CD4-positive, CD25-positive, alpha-beta regulatory T cell (primary cell): ENCODE results near the gene TBC1D22A. TPM values are rescaled to one million over a fixed set of nuclear protein-coding genes. Genes with fewer than 3 reads are reported as not detected.

Source experiments
- ATAC-seq, 2 donors: fragments of 150-1000 bp; cut with Tn5 transposase; one replicate each; pipeline ENCODE4 v1.10.0; 2021; ENCODE audit warnings: low read depth in 2 of 2, moderate number of reproducible peaks in 2 of 2, moderate library complexity in 1 of 2
- DNase-seq, 3 donors: peaks; one replicate each; pipeline versions ENCODE4 v3.0.0 to v3.0.0-alpha.2; 2012 to 2022; ENCODE audit warnings: mixed read lengths in 1 of 3
- H3K27ac ChIP-seq: one replicate; pipeline ENCODE4 v1.7.0; 2013; ENCODE audit warnings: mild to moderate bottlenecking, low read length; ENCODE audit not compliant: insufficient read depth, poor library complexity, severe bottlenecking
- H3K27me3 ChIP-seq: one replicate; pipeline ENCODE4 v1.7.0; 2013; ENCODE audit warnings: low read length; ENCODE audit not compliant: control insufficient read depth, insufficient read depth
- H3K36me3 ChIP-seq: one replicate; pipeline ENCODE4 v1.7.0; 2013; ENCODE audit warnings: mild to moderate bottlenecking, low read length, moderate library complexity; ENCODE audit not compliant: control insufficient read depth, insufficient read depth
- H3K4me1 ChIP-seq: 2 replicates; pipeline ENCODE4 v1.7.0; 2013; ENCODE audit warnings: mild to moderate bottlenecking, low read length; ENCODE audit not compliant: insufficient read depth, control insufficient read depth, poor library complexity, severe bottlenecking
- H3K4me3 ChIP-seq: one replicate; pipeline ENCODE4 v1.7.0; 2013; ENCODE audit warnings: low read depth, mild to moderate bottlenecking, low read length, moderate library complexity
- H3K9me3 ChIP-seq, 2 experiments: 1 replicate in 1 of 2; 2 replicates in 1 of 2; pipeline ENCODE4 v1.7.0; 2013; ENCODE audit warnings: low read length in 2 of 2, mild to moderate bottlenecking in 1 of 2, moderate library complexity in 1 of 2; ENCODE audit not compliant: control insufficient read depth in 2 of 2
- H3K27ac Mint-ChIP-seq, 3 donors: one replicate each; pipeline ENCODE4 v1.8.0; 2020 to 2022; ENCODE audit warnings: mild to moderate bottlenecking in 3 of 3, mixed read lengths in 3 of 3, moderate library complexity in 2 of 3
- H3K27me3 Mint-ChIP-seq: one replicate; pipeline ENCODE4 v1.8.0; 2022; ENCODE audit warnings: mild to moderate bottlenecking, mixed read lengths
- H3K36me3 Mint-ChIP-seq: one replicate; pipeline ENCODE4 v1.8.0; 2020; ENCODE audit warnings: mixed read lengths
- H3K4me1 Mint-ChIP-seq, 4 donors: one replicate each; pipeline ENCODE4 v1.8.0; 2020 to 2022; ENCODE audit warnings: mixed read lengths in 4 of 4, mild to moderate bottlenecking in 1 of 4
- H3K4me3 Mint-ChIP-seq, 4 donors: one replicate each; pipeline ENCODE4 v1.8.0; 2020 to 2022; ENCODE audit warnings: mild to moderate bottlenecking in 4 of 4, mixed read lengths in 4 of 4, moderate library complexity in 3 of 4
- H3K9me3 Mint-ChIP-seq, 7 donors: one replicate each; pipeline ENCODE4 v1.8.0; 2020 to 2022; ENCODE audit warnings: mixed read lengths in 7 of 7, mild to moderate bottlenecking in 3 of 7, moderate library complexity in 2 of 7
- polyA plus RNA-seq, 4 donors: library from polyadenylated mRNA; unstranded; fragments of 300-500 nt; fragmentation: Illumina TruSeq; gene quantifications; one replicate each; pipeline ENCODE4 v1.2.3, GENCODE V29; 2021
- total RNA-seq: library from RNA; stranded (reverse); gene quantifications from one replicate; pipeline ENCODE4 v1.2.3, GENCODE V29; 2022

The TBC1D22A gene
- total and polyA plus RNA-seq, 5 donors from 2014 or later, result 19.8 to 42.5 (median 24.3) TPM

- no peaks in the 10 kb centered on the region for H3K9me3 ChIP-seq
- no peaks in the 10 kb centered on the region for H3K36me3 Mint-ChIP-seq
- no peak overlapping the region for H3K27ac Mint-ChIP-seq
- no peaks in the 10 kb centered on the region for H3K9me3 Mint-ChIP-seq
- no peak overlapping the region for H3K4me3 Mint-ChIP-seq
- H3K27me3 Mint-ChIP-seq, result no peaks in the 10 kb centered on the region
- no peak overlapping the region for H3K4me3 ChIP-seq
- H3K36me3 ChIP-seq, result no peaks in the 10 kb centered on the region
- no peaks in the 10 kb centered on the region for H3K27me3 ChIP-seq
- DNase-seq (no peak), ATAC-seq (no peak)
- peaks cover 0 to 2% (median 0%) of the 10 kb centered on the region in 4 donors for H3K4me1 Mint-ChIP-seq
- no peak overlapping the region for H3K27ac ChIP-seq
- H3K4me1 ChIP-seq, result no peaks in the 10 kb centered on the region
Measured at GRCh38 chr22:47202819-47203553, 440.5 kb downstream of the TBC1D22A start.

DNA sequence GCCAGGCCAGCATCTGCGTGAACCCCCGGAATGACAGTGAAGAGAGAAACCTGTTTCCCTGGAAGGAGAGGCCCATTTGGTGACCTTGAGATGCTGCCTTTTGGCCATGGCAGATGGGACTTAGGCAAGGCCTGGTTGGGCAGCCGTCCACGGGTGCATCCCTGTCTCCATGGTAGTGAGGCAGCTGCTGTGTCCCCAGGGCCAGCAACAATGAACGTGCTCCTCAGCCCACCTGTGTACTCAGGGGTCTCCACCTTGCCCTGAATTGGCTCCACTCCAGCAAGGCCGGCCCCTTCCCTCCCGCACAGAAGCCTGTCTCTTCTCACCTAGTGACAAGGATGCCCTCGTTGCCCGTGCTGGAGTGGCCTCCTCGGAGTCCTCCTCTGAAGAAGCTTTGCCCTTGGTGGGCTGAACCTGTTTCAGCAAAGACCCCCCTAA, 441.1 kb downstream of the TBC1D22A start:
- Mint-ChIP-seq H3K36me3 (no peaks in the 10 kb centered on the region), H3K4me1 (peaks cover 0 to 2% (median 0%) of the 10 kb centered on the region in 4 donors), H3K27ac (no peak overlapping the region), H3K27me3 (no peaks in the 10 kb centered on the region), H3K9me3 (no peaks in the 10 kb centered on the region), H3K4me3 (no peak overlapping the region)
- Histone ChIP-seq H3K4me3 (no peak overlapping the region), H3K36me3 (no peaks in the 10 kb centered on the region), H3K9me3 (no peaks in the 10 kb centered on the region), H3K4me1 (no peaks in the 10 kb centered on the region), H3K27me3 (no peaks in the 10 kb centered on the region), H3K27ac (no peak overlapping the region)
- ATAC-seq (no peak), DNase-seq (no peak)

GRCh38 chr22:47204002-47204979, 441.8 kb downstream of the TBC1D22A start:
- no peaks in the 10 kb centered on the region for H3K36me3 ChIP-seq
- no peak overlapping the region for H3K4me3 Mint-ChIP-seq
- H3K27me3 ChIP-seq, result no peaks in the 10 kb centered on the region
- DNase-seq, result no peak
- no peaks in the 10 kb centered on the region for H3K27me3 Mint-ChIP-seq
- H3K4me1 Mint-ChIP-seq, result peaks cover 0 to 2% (median 0%) of the 10 kb centered on the region in 4 donors
- H3K27ac Mint-ChIP-seq, result no peak overlapping the region
- no peaks in the 10 kb centered on the region for H3K9me3 ChIP-seq
- ATAC-seq, result no peak
- no peaks in the 10 kb centered on the region for H3K9me3 Mint-ChIP-seq
- H3K4me3 ChIP-seq, result no peak overlapping the region
- H3K36me3 Mint-ChIP-seq, result no peaks in the 10 kb centered on the region
- H3K27ac ChIP-seq, result no peak overlapping the region
- H3K4me1 ChIP-seq, result no peaks in the 10 kb centered on the region

DNA sequence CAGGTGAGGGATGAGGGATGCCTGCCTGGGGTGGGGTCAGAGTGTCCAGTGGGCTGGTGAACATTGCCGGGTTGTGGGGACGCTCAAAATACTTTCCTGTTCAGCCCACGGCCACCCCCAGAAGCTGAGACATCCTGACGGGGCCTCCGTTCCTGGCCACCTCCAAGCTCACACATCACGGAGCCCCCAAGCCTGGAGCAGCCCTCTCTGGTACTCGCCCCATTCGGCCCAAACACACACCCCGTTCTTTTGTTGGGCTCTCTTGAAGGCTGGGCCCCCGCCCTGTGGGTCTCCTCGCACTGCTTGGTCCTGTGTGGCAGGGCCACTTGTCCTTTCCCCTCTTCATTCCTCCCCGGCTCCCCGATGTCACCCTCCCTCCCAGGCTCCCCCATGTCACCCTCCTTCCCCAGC, 442.6 kb downstream of the TBC1D22A start:
- no peak for DNase-seq
- H3K4me1 Mint-ChIP-seq, result peaks cover 0 to 2% (median 0%) of the 10 kb centered on the region in 4 donors

GRCh38 chr22:47205554-47205953, 443.1 kb downstream of the TBC1D22A start:
- Histone ChIP-seq H3K27ac (no peak overlapping the region), H3K36me3 (no peaks in the 10 kb centered on the region), H3K4me3 (no peak overlapping the region), H3K27me3 (no peaks in the 10 kb centered on the region), H3K9me3 (no peaks in the 10 kb centered on the region), H3K4me1 (no peaks in the 10 kb centered on the region)
- no peak for ATAC-seq
- Mint-ChIP-seq H3K4me1 (peaks cover 0 to under 1% (median 0%) of the 10 kb centered on the region in 4 donors), H3K27me3 (no peaks in the 10 kb centered on the region), H3K36me3 (no peaks in the 10 kb centered on the region), H3K4me3 (no peak overlapping the region), H3K9me3 (no peaks in the 10 kb centered on the region), H3K27ac (no peak overlapping the region)
- DNase-seq, result no peak

More for the DNA sequence above, 442.6 kb downstream of the TBC1D22A start:
- Mint-ChIP-seq H3K9me3 (no peaks in the 10 kb centered on the region), H3K4me3 (no peak overlapping the region), H3K27me3 (no peaks in the 10 kb centered on the region), H3K27ac (no peak overlapping the region), H3K36me3 (no peaks in the 10 kb centered on the region)
- ATAC-seq, result no peak
- Histone ChIP-seq H3K9me3 (no peaks in the 10 kb centered on the region), H3K36me3 (no peaks in the 10 kb centered on the region), H3K4me3 (no peak overlapping the region), H3K27me3 (no peaks in the 10 kb centered on the region), H3K4me1 (no peaks in the 10 kb centered on the region), H3K27ac (no peak overlapping the region)

DNA sequence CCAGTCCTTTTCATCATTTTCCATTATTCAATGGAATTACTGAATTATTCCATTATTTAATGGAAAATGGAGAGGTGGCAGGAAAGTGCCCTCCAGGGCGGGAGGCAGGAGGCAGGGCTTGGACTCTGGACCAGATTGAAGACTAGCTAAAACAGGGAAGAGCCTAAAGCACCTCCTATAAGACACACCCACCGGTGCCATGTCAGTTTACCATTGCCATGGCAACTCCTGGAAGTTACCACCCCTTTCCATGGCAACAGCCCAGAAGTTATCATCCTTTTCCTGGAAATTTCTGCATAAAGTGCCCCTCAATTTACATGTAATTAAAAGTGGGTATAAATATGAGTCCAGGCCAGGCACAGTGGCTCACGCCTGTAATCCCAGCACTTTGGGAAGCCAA, 443.7 kb downstream of the TBC1D22A start:
- H3K27ac Mint-ChIP-seq, result no peak overlapping the region
- Histone ChIP-seq H3K4me1 (no peaks in the 10 kb centered on the region), H3K4me3 (no peak overlapping the region), H3K36me3 (no peaks in the 10 kb centered on the region), H3K27ac (no peak overlapping the region), H3K27me3 (no peaks in the 10 kb centered on the region), H3K9me3 (no peaks in the 10 kb centered on the region)
- H3K4me3 Mint-ChIP-seq, result no peak overlapping the region
- no peaks in the 10 kb centered on the region for H3K9me3 Mint-ChIP-seq
- no peaks in the 10 kb centered on the region for H3K27me3 Mint-ChIP-seq
- DNase-seq (no peak), ATAC-seq (no peak)
- H3K36me3 Mint-ChIP-seq, result no peaks in the 10 kb centered on the region
- no peaks in the 10 kb centered on the region for H3K4me1 Mint-ChIP-seq

GRCh38 chr22:47206666-47207218, 444.3 kb downstream of the TBC1D22A start:
- H3K4me3 Mint-ChIP-seq, result no peak overlapping the region
- no peak overlapping the region for H3K27ac ChIP-seq
- no peaks in the 10 kb centered on the region for H3K4me1 Mint-ChIP-seq
- ATAC-seq (no peak), DNase-seq (no peak)
- H3K27ac Mint-ChIP-seq, result no peak overlapping the region
- H3K27me3 ChIP-seq, result no peaks in the 10 kb centered on the region
- H3K27me3 Mint-ChIP-seq, result no peaks in the 10 kb centered on the region
- no peak overlapping the region for H3K4me3 ChIP-seq
- no peaks in the 10 kb centered on the region for H3K36me3 ChIP-seq
- H3K9me3 ChIP-seq, result no peaks in the 10 kb centered on the region
- H3K4me1 ChIP-seq, result no peaks in the 10 kb centered on the region
- no peaks in the 10 kb centered on the region for H3K36me3 Mint-ChIP-seq
- no peaks in the 10 kb centered on the region for H3K9me3 Mint-ChIP-seq
